Measurements from ENCODE around the gene DHRSX. TPM values are rescaled to one million over a fixed set of nuclear protein-coding genes. Genes with fewer than 3 reads are reported as not detected.

Gene DHRSX
- total RNA-seq, 2 experiments from 2014 or later = 18.8 to 21.4 TPM

- Mint-ChIP-seq H3K4me1 (ENCODE audit: low read depth) (no peaks in the 10 kb centered on the region), H3K36me3 (ENCODE audit: low read depth) (peaks cover 46% of the 10 kb centered on the region), H3K4me3 (no peak overlapping the region), H3K27me3 (ENCODE audit: low read depth) (no peaks in the 10 kb centered on the region), H3K27ac (no peak overlapping the region), H3K9me3 (peaks cover 4% of the 10 kb centered on the region)
- intact Hi-C loops (cut with micrococcal nuclease) = no loop called here
- DNase-seq = no peak
- CTCF ChIA-PET = no interaction called here
Measured at GRCh38 chrX:2410279-2411020, 90.3 kb downstream of the DHRSX start.

DNA sequence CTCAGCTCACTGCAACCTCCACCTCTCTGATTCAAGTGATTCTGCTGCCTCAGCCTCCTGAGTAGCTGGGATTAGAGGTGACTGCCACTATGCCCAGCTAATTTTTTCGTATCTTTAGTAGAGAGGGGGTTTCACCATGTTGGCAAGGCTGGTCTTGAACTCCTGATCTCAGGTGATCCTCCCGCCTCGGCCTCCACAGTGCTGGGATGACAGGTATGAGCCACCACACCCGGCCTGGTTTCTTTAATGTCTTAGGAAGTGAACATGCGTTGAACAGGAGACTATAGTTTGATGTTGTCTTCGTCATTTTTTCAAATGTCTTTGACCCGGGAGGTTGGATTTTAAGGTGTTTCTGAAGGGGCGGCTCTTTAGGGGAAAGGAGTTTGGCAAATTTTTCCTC is 91.0 kb downstream of the DHRSX start:
- CTCF ChIA-PET = no interaction called here
- DNase-seq = no peak
- Mint-ChIP-seq H3K27me3 (ENCODE audit: low read depth) (no peaks in the 10 kb centered on the region), H3K9me3 (peaks cover 4% of the 10 kb centered on the region), H3K4me3 (no peak overlapping the region), H3K27ac (no peak overlapping the region), H3K4me1 (ENCODE audit: low read depth) (no peaks in the 10 kb centered on the region), H3K36me3 (ENCODE audit: low read depth) (peaks cover 46% of the 10 kb centered on the region)
- intact Hi-C loops (cut with micrococcal nuclease) = no loop called here

GRCh38 chrX:2408856-2409255 is 91.9 kb downstream of the DHRSX start:
- no peak for DNase-seq
- CTCF ChIA-PET = no interaction called here
- intact Hi-C loops (cut with micrococcal nuclease) = no loop called here
- Mint-ChIP-seq H3K4me1 (ENCODE audit: low read depth) (no peaks in the 10 kb centered on the region), H3K27me3 (ENCODE audit: low read depth) (no peaks in the 10 kb centered on the region), H3K9me3 (peaks cover 4% of the 10 kb centered on the region), H3K27ac (no peak overlapping the region), H3K4me3 (no peak overlapping the region), H3K36me3 (ENCODE audit: low read depth) (peaks cover 49% of the 10 kb centered on the region)

DNA sequence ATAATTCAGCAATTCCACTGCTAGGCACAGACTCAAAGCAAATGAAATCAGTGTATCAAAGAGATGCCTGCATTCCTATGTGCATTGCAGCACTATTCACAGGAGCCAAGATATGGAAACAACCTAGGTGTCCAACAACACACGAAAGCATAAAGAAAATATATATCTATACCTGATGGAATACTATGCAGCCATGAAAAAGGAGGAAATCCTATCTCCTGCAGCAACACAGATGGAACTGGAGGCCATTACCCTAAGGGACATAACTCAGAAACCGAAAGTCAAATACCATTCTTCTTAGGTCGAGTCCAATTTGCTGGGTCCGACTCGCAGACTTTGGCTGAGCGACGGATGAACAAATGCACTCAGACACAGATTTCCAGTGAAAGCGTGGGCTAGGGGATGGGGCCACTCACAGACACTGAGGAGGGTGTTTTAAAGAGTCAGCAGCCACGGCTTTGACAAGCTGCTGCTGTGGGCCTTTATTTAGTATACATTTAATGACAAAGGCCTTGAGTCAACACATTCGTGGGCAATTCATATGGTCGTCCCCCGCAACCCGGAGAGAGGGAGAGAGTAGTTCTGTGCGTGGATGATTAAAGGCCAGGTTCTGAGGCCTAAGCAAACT is 93.8 kb downstream of the DHRSX start:
- H3K27ac Mint-ChIP-seq = no peak overlapping the region
- intact Hi-C loops (cut with micrococcal nuclease) = no loop called here
- no peak for DNase-seq
- peaks cover 51% of the 10 kb centered on the region for H3K36me3 Mint-ChIP-seq (ENCODE audit: low read depth)
- no peaks in the 10 kb centered on the region for H3K27me3 Mint-ChIP-seq (ENCODE audit: low read depth)
- H3K4me3 Mint-ChIP-seq = no peak overlapping the region
- CTCF ChIA-PET = no interaction called here
- H3K9me3 Mint-ChIP-seq = peaks cover 4% of the 10 kb centered on the region
- no peaks in the 10 kb centered on the region for H3K4me1 Mint-ChIP-seq (ENCODE audit: low read depth)

DNA sequence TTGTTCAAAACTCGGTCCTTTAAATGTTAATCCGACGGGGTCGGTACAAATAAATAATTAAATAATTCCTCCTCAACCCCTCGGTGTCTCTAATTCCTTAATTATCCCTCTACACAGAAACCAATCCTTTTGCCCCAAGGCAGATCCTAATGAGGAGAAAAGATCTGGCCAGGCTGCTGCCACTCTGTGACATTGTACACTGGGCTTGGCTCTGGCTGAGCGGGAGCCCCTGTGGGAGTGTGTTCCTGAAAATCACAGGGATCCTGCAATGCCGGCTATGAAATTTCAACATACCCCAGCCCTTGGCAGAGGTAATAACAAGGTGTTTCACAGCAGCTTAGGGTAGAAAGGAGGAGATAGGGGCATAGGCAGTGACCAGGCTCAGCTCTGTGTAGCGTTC is 96.0 kb downstream of the DHRSX start:
- CTCF ChIA-PET = no interaction called here
- peaks cover 4% of the 10 kb centered on the region for H3K9me3 Mint-ChIP-seq
- no peak overlapping the region for H3K4me3 Mint-ChIP-seq
- H3K27ac Mint-ChIP-seq = no peak overlapping the region
- peaks cover 51% of the 10 kb centered on the region for H3K36me3 Mint-ChIP-seq (ENCODE audit: low read depth)
- intact Hi-C loops (cut with micrococcal nuclease) = no loop called here
- no peaks in the 10 kb centered on the region for H3K27me3 Mint-ChIP-seq (ENCODE audit: low read depth)
- DNase-seq = no peak
- no peaks in the 10 kb centered on the region for H3K4me1 Mint-ChIP-seq (ENCODE audit: low read depth)

- Mint-ChIP-seq H3K4me1 (ENCODE audit: low read depth) (no peaks in the 10 kb centered on the region), H3K27me3 (ENCODE audit: low read depth) (no peaks in the 10 kb centered on the region), H3K9me3 (peaks cover 1% of the 10 kb centered on the region), H3K4me3 (no peak overlapping the region), H3K27ac (no peak overlapping the region), H3K36me3 (ENCODE audit: low read depth) (peaks cover 37% of the 10 kb centered on the region)
- no peak for DNase-seq
- CTCF ChIA-PET = no interaction called here
- intact Hi-C loops (cut with micrococcal nuclease) = no loop called here
Measured at GRCh38 chrX:2402361-2402690, 98.5 kb downstream of the DHRSX start.

DNA sequence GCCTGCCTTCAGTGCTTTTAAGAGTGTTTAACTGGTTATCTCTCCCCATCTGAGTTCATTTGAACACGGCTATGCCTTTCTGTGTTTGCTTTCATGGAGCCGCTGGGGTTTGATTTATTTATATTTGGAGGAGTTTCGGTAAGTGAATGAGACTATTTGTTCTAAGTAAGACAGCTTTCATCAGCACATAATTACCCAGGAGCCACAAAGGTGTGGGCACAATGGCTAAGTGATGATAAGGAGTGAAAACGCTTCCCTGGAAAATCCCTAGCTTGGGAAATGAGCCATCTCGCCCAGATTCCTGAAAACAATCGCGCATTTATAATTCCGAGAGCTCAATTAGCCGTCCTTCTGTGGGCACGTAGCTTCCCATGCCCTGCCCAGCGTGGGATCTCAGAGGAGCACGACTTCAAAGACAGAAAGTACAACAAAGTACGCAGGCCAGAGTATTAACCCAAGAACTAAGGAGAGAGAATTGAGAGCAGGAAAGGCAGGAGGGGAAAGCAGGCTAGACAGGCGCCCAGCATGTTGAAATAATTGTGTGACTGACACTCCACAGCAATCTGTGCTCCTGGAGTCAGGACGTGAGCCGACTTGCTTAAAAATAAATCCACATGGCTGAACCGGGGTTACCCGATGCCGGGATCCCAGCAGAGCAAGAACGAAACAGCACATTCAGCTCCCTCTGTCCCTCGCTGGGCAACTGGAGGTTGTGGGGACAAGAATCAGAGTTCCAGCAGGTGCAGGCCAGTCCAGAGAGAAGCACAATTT is 99.0 kb downstream of the DHRSX start:
- Mint-ChIP-seq H3K27ac (no peak overlapping the region), H3K36me3 (ENCODE audit: low read depth) (peaks cover 32% of the 10 kb centered on the region), H3K27me3 (ENCODE audit: low read depth) (no peaks in the 10 kb centered on the region), H3K9me3 (no peaks in the 10 kb centered on the region), H3K4me1 (ENCODE audit: low read depth) (no peaks in the 10 kb centered on the region), H3K4me3 (no peak overlapping the region)
- no peak for DNase-seq
- CTCF ChIA-PET = no interaction called here
- intact Hi-C loops (cut with micrococcal nuclease) = no loop called here

- CTCF ChIA-PET = no interaction called here
- Mint-ChIP-seq H3K4me3 (no peak overlapping the region), H3K9me3 (no peaks in the 10 kb centered on the region), H3K27ac (no peak overlapping the region), H3K4me1 (ENCODE audit: low read depth) (no peaks in the 10 kb centered on the region), H3K27me3 (ENCODE audit: low read depth) (no peaks in the 10 kb centered on the region), H3K36me3 (ENCODE audit: low read depth) (peaks cover 27% of the 10 kb centered on the region)
- intact Hi-C loops (cut with micrococcal nuclease) = no loop called here
- no peak for DNase-seq
Measured at GRCh38 chrX:2401201-2401589, 99.6 kb downstream of the DHRSX start.

GRCh38 chrX:2398064-2398656 is 102.6 kb downstream of the DHRSX start:
- no peak for DNase-seq
- Mint-ChIP-seq H3K36me3 (ENCODE audit: low read depth) (peaks cover 27% of the 10 kb centered on the region), H3K4me3 (no peak overlapping the region), H3K4me1 (ENCODE audit: low read depth) (no peaks in the 10 kb centered on the region), H3K27me3 (ENCODE audit: low read depth) (no peaks in the 10 kb centered on the region), H3K9me3 (no peaks in the 10 kb centered on the region), H3K27ac (no peak overlapping the region)
- intact Hi-C loops (cut with micrococcal nuclease) = no loop called here
- CTCF ChIA-PET = no interaction called here

DNA sequence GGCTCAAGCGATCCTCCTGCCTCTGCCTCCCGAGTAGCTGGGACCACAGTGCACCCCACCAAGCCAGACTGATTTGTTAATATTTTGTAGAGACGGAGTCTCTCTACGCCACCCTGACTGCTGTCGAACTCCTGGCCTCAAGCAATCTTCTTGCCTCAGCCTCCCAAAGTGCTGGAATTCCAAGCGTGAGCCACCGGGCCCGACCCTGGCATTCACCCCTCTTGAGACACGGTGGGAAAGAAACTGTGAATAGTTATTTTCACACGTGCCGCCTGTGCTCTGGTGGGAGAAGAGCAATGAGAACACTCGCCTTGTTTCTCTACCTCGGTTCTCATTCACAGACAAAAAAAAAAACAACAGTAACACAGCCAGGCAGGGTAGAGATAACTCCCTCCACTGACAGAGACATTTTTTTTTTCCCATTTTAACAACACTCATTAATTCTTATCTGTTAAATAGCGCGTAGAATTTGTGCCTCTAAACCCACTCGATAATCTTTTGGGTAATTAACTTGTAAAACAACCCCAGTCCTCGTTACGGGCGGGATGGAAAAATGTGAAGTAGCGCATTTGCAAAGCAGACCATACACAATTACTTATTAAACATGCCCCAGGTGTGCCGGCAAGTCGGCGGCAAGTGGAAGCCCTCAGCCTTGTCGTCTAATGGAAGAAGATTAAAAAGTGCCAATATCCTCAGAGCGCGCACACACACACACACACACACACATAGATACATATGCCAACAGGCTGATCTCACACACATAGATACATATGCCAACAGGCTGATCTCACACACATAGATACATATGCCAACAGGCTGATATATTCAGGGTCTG is 103.3 kb downstream of the DHRSX start:
- CTCF ChIA-PET = no interaction called here
- H3K36me3 Mint-ChIP-seq (ENCODE audit: low read depth) = peaks cover 26% of the 10 kb centered on the region
- intact Hi-C loops (cut with micrococcal nuclease) = no loop called here
- no peak overlapping the region for H3K4me3 Mint-ChIP-seq
- H3K27me3 Mint-ChIP-seq (ENCODE audit: low read depth) = no peaks in the 10 kb centered on the region
- no peaks in the 10 kb centered on the region for H3K4me1 Mint-ChIP-seq (ENCODE audit: low read depth)
- DNase-seq = no peak
- H3K9me3 Mint-ChIP-seq = no peaks in the 10 kb centered on the region
- H3K27ac Mint-ChIP-seq = no peak overlapping the region

DNA sequence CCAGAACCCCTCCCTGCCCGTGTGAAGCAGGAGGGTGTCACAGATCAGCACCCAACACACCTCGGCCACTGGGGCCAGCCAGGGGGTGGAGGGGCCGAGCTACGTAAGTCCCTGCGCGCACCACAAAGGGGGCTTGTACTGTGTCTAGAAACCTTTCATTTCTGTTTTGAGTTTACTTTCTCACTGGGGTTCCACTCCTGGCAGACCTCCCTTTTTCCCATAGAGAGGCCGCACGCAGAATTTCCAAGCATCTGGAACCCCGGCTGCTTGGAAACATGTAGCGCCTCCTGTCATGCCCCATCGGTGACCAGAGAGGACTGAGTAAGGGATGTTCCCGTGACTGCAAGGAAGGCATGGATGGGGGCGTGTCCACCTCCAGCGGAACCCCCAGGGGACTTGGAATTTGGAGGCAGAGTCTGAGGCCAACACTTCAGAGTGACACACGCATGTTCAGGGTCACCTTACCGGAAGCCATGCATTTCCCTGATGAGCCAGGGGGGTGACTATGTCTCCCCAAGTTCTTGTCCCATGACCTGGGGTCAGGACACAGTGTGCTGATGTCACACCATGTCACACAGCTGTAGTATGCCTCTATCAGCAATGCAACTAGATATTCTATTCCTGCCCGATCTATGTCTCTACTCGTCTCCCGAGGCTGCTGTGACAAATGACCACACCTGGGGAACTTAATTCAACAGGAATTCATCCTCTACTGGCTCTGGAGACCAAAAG is 105.3 kb downstream of the DHRSX start:
- Mint-ChIP-seq H3K9me3 (peaks cover 10% of the 10 kb centered on the region), H3K36me3 (ENCODE audit: low read depth) (peaks cover 35% of the 10 kb centered on the region), H3K4me1 (ENCODE audit: low read depth) (no peaks in the 10 kb centered on the region), H3K27ac (no peak overlapping the region), H3K4me3 (no peak overlapping the region), H3K27me3 (ENCODE audit: low read depth) (no peaks in the 10 kb centered on the region)
- DNase-seq = no peak
- intact Hi-C loops (cut with micrococcal nuclease) = no loop called here
- CTCF ChIA-PET = no interaction called here

Data from activated naive CD4-positive, alpha-beta T cell treated with anti-CD3 and anti-CD28 coated beads for 36 hours (primary cell).